Astrocyte (in vitro differentiated cells and primary cell): ENCODE results near the gene PDPK1. TPM values are rescaled to one million over a fixed set of nuclear protein-coding genes. Genes with fewer than 3 reads are reported as not detected.
A peak's percentile ranks its signal among the peaks of the same experiment; 100 is the strongest.
"Not testable (repeated sequence)": the region's sequence is repeated elsewhere in the genome, so short reads cannot be mapped to it uniquely, and the experiment has no call there.

Experiments
- DNase-seq: peaks from one replicate; pipeline ENCODE4 v3.0.0-alpha.2; 2010; ENCODE audit warnings: low read depth
- FAIRE-seq: peaks from 2 replicates; lab custom pipeline; 2011; peaks lifted over from hg19 to GRCh38; lab: Jason Lieb, UNC
- H2AFZ ChIP-seq: 2 replicates; pipeline ENCODE4 v1.6.0; 2012; ENCODE audit warnings: low read depth, low read length, inconsistent platforms
- H3K27ac ChIP-seq: 2 replicates; pipeline ENCODE4 v1.5.1; 2011; ENCODE audit warnings: low read depth, low read length, inconsistent platforms
- H3K27me3 ChIP-seq: 2 replicates; pipeline ENCODE4 v1.6.0; 2011; ENCODE audit warnings: low read length, inconsistent platforms; ENCODE audit not compliant: insufficient read depth
- H3K36me3 ChIP-seq: 2 replicates; pipeline ENCODE4 v1.5.1; 2011; ENCODE audit warnings: low read length, inconsistent platforms; ENCODE audit not compliant: insufficient read depth
- H3K4me1 ChIP-seq: 2 replicates; pipeline ENCODE4 v1.5.1; 2011; ENCODE audit warnings: low read length, inconsistent platforms; ENCODE audit not compliant: insufficient read depth
- H3K4me2 ChIP-seq: 2 replicates; pipeline ENCODE4 v1.6.0; 2012; ENCODE audit warnings: low read length, inconsistent platforms
- H3K4me3 ChIP-seq: 2 replicates; pipeline ENCODE4 v1.5.1; 2011; ENCODE audit warnings: low read depth, mild to moderate bottlenecking, low read length, inconsistent platforms; ENCODE audit not compliant: insufficient read depth
- H3K79me2 ChIP-seq: 2 replicates; pipeline ENCODE4 v1.6.0; 2012; ENCODE audit warnings: mild to moderate bottlenecking, low read length, inconsistent platforms; ENCODE audit not compliant: insufficient read depth
- H3K9ac ChIP-seq: 2 replicates; pipeline ENCODE4 v1.6.0; 2012; ENCODE audit warnings: mild to moderate bottlenecking, low read length, inconsistent platforms
- H3K9me3 ChIP-seq: 2 replicates; pipeline ENCODE4 v1.5.1; 2012; ENCODE audit warnings: low read depth, mild to moderate bottlenecking, low read length, inconsistent platforms; ENCODE audit not compliant: insufficient read depth
- H4K20me1 ChIP-seq: 2 replicates; pipeline ENCODE4 v1.6.0; 2012; ENCODE audit warnings: low read length, inconsistent platforms; ENCODE audit not compliant: insufficient read depth
- H3K27ac Mint-ChIP-seq: one replicate; pipeline ENCODE4 v1.8.0; 2021; ENCODE audit warnings: mild to moderate bottlenecking, mixed read lengths; ENCODE audit not compliant: unreplicated experiment
- H3K27me3 Mint-ChIP-seq: one replicate; pipeline ENCODE4 v1.8.0; 2021; ENCODE audit warnings: low read depth, mixed read lengths; ENCODE audit not compliant: unreplicated experiment
- H3K36me3 Mint-ChIP-seq: one replicate; pipeline ENCODE4 v1.8.0; 2021; ENCODE audit warnings: low read depth, mixed read lengths; ENCODE audit not compliant: unreplicated experiment
- H3K4me1 Mint-ChIP-seq: one replicate; pipeline ENCODE4 v1.8.0; 2021; ENCODE audit warnings: low read depth, mixed read lengths; ENCODE audit not compliant: unreplicated experiment
- H3K4me3 Mint-ChIP-seq: one replicate; pipeline ENCODE4 v1.8.0; 2021; ENCODE audit warnings: mild to moderate bottlenecking, moderate library complexity, mixed read lengths; ENCODE audit not compliant: unreplicated experiment
- H3K9me3 Mint-ChIP-seq: one replicate; pipeline ENCODE4 v1.8.0; 2021; ENCODE audit warnings: mild to moderate bottlenecking, mixed read lengths; ENCODE audit not compliant: unreplicated experiment
- EZH2 ChIP-seq: IDR thresholded peaks from 2 replicates; pipeline ENCODE4 v1.6.1; 2012; ENCODE audit warnings: mild to moderate bottlenecking, low read length, inconsistent platforms; ENCODE audit not compliant: insufficient read depth
- total RNA-seq: library from RNA; stranded (reverse); gene quantifications from 2 replicates; pipeline ENCODE4 v1.2.1, GENCODE V29; 2021
- TF ChIP-seq, protein P1 (sequence below): IDR thresholded peaks from 2 replicates; pipeline ENCODE4 v1.5.1; 2011; ENCODE audit warnings: low read depth, mild to moderate bottlenecking, inconsistent platforms, low read length, moderate library complexity; ENCODE audit not compliant: insufficient read depth

PDPK1 gene
- total RNA-seq, 1 donor from 2014 or later: 48.1 TPM

GRCh38 chr16:2597560-2597902 lies 59.7 kb downstream of the PDPK1 start:
- H3K27ac ChIP-seq: no peak overlapping the region
- peaks cover 19% of the 10 kb centered on the region for H3K79me2 ChIP-seq
- H3K9me3 ChIP-seq: no peaks in the 10 kb centered on the region
- no peak overlapping the region for H3K27ac Mint-ChIP-seq
- H3K9me3 Mint-ChIP-seq: no peaks in the 10 kb centered on the region
- no peaks in the 10 kb centered on the region for H3K27me3 Mint-ChIP-seq
- no peak overlapping the region for H3K4me2 ChIP-seq
- H3K9ac ChIP-seq: no peak overlapping the region
- peaks cover 4% of the 10 kb centered on the region for H3K36me3 ChIP-seq
- H2AFZ ChIP-seq: no peak overlapping the region
- H3K36me3 Mint-ChIP-seq: peaks cover 5% of the 10 kb centered on the region
- H4K20me1 ChIP-seq: peaks cover 26% of the 10 kb centered on the region
- no peak overlapping the region for H3K4me3 ChIP-seq
- no peaks in the 10 kb centered on the region for H3K27me3 ChIP-seq
- H3K4me1 Mint-ChIP-seq: peaks cover 3% of the 10 kb centered on the region
- no peak overlapping the region for H3K4me3 Mint-ChIP-seq
- no peak for DNase-seq
- H3K4me1 ChIP-seq: no peaks in the 10 kb centered on the region
- TF ChIP-seq, protein P1, sequence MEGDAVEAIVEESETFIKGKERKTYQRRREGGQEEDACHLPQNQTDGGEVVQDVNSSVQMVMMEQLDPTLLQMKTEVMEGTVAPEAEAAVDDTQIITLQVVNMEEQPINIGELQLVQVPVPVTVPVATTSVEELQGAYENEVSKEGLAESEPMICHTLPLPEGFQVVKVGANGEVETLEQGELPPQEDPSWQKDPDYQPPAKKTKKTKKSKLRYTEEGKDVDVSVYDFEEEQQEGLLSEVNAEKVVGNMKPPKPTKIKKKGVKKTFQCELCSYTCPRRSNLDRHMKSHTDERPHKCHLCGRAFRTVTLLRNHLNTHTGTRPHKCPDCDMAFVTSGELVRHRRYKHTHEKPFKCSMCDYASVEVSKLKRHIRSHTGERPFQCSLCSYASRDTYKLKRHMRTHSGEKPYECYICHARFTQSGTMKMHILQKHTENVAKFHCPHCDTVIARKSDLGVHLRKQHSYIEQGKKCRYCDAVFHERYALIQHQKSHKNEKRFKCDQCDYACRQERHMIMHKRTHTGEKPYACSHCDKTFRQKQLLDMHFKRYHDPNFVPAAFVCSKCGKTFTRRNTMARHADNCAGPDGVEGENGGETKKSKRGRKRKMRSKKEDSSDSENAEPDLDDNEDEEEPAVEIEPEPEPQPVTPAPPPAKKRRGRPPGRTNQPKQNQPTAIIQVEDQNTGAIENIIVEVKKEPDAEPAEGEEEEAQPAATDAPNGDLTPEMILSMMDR: no peak
- TF ChIP-seq EZH2: no peak
- no peak for FAIRE-seq

DNA sequence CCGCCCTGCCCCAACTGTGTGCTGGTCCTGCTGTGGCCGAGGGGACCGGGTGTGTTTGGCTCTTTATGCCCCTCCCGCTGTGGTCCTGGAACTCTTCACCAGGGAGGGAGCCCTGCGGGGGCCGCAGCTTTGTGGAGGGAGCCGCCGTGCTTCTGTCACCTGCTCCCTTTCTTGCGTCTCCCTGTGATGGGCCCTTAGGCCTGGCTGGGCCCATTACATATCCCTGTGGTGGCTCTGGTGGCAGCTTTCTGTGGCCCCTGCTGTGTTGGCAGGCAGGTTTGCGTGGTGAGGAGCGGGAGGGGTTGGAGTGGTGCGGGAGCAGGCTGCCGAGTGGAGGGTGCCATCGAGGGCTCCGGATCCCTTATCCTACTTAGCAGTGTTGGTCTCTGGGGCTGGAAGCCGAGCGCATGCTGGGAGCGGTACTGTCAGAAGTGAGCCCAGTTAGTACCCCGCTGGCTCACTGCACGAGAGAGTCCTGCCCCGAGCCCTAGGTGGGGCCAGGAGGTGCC lies 60.4 kb downstream of the PDPK1 start:
- Mint-ChIP-seq H3K4me3 (no peak overlapping the region), H3K27ac (no peak overlapping the region), H3K27me3 (no peaks in the 10 kb centered on the region), H3K4me1 (peaks cover 3% of the 10 kb centered on the region), H3K36me3 (peaks cover 5% of the 10 kb centered on the region), H3K9me3 (no peaks in the 10 kb centered on the region)
- FAIRE-seq (no peak), DNase-seq (no peak)
- Histone ChIP-seq H3K36me3 (peaks cover 4% of the 10 kb centered on the region), H4K20me1 (peaks cover 20% of the 10 kb centered on the region), H2AFZ (no peak overlapping the region), H3K4me2 (no peak overlapping the region), H3K4me1 (no peaks in the 10 kb centered on the region), H3K9me3 (no peaks in the 10 kb centered on the region), H3K4me3 (no peak overlapping the region), H3K79me2 (peaks cover 13% of the 10 kb centered on the region), H3K27ac (no peak overlapping the region), H3K27me3 (no peaks in the 10 kb centered on the region), H3K9ac (no peak overlapping the region)
- TF ChIP-seq, protein P1: no peak
- TF ChIP-seq EZH2: no peak

- DNase-seq: no peak
- no peaks in the 10 kb centered on the region for H3K4me1 ChIP-seq
- TF ChIP-seq, protein P1: no peak
- no peak for TF ChIP-seq EZH2
- no peak overlapping the region for H3K27ac ChIP-seq
- peaks cover 14% of the 10 kb centered on the region for H4K20me1 ChIP-seq
- no peak overlapping the region for H3K4me3 Mint-ChIP-seq
- H3K4me3 ChIP-seq: no peak overlapping the region
- no peak overlapping the region for H2AFZ ChIP-seq
- H3K9ac ChIP-seq: no peak overlapping the region
- no peaks in the 10 kb centered on the region for H3K9me3 ChIP-seq
- H3K27me3 ChIP-seq: no peaks in the 10 kb centered on the region
- no peak overlapping the region for H3K27ac Mint-ChIP-seq
- H3K36me3 ChIP-seq: peaks cover 4% of the 10 kb centered on the region
- peaks cover 4% of the 10 kb centered on the region for H3K36me3 Mint-ChIP-seq
- H3K27me3 Mint-ChIP-seq: no peaks in the 10 kb centered on the region
- peaks cover under 1% of the 10 kb centered on the region for H3K4me1 Mint-ChIP-seq
- no peaks in the 10 kb centered on the region for H3K9me3 Mint-ChIP-seq
- H3K79me2 ChIP-seq: peaks cover 12% of the 10 kb centered on the region
- no peak for FAIRE-seq
- H3K4me2 ChIP-seq: no peak overlapping the region
Observed at GRCh38 chr16:2598723-2599122, 60.9 kb downstream of the PDPK1 start.

DNA sequence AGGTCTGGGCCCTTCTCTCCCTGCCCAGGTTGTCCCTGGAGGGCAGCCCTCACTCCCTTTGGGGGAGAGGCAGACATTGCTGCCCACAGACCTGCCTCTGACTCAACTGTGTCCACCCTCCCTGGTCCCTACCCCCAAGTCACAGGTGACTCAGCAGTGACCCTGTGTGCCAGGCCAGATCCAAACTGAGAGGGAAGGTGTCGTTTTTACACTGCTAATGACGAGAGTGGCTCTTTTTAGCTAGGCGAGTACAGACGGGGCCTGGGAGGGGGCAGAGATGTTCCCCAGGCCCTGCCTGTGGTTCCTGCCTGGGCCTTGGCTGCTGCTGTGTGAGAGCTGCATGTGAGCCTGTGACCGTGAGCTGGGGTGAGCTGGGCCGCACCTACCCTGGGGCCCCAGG lies 61.3 kb downstream of the PDPK1 start:
- H3K4me3 ChIP-seq, H3K27me3 Mint-ChIP-seq, H3K4me1 ChIP-seq, H3K9me3 ChIP-seq, H3K9me3 Mint-ChIP-seq, DNase-seq, FAIRE-seq, H3K36me3 ChIP-seq, H3K36me3 Mint-ChIP-seq, H3K27me3 ChIP-seq, H3K4me2 ChIP-seq, H2AFZ ChIP-seq, H3K27ac ChIP-seq, H3K27ac Mint-ChIP-seq, H3K9ac ChIP-seq, H3K4me1 Mint-ChIP-seq: not testable (repeated sequence)
- Histone ChIP-seq H3K79me2 (peaks cover 13% of the 10 kb centered on the region), H4K20me1 (peaks cover 10% of the 10 kb centered on the region)
- peak overlapping the region; percentile 45 for H3K4me3 Mint-ChIP-seq
